Activated CD4-positive, alpha-beta T cell treated with anti-CD3 and anti-CD28 coated beads, Interleukin-2, Interleukin-4, amounts not matched to agents 100 ng/mL and 50 ng/mL, durations not matched to agents 16 hours and 8 hours (primary cell): Measurements from ENCODE around the gene ZSWIM5.
"Not testable (repeated sequence)": the region's sequence is repeated elsewhere in the genome, so short reads cannot be mapped to it uniquely, and the experiment has no call there.

Experiments used
- DNase-seq: peaks from one replicate; pipeline ENCODE4 v3.0.0-alpha.2; 2020; ENCODE audit warnings: low spot score

The ZSWIM5 gene

DNA sequence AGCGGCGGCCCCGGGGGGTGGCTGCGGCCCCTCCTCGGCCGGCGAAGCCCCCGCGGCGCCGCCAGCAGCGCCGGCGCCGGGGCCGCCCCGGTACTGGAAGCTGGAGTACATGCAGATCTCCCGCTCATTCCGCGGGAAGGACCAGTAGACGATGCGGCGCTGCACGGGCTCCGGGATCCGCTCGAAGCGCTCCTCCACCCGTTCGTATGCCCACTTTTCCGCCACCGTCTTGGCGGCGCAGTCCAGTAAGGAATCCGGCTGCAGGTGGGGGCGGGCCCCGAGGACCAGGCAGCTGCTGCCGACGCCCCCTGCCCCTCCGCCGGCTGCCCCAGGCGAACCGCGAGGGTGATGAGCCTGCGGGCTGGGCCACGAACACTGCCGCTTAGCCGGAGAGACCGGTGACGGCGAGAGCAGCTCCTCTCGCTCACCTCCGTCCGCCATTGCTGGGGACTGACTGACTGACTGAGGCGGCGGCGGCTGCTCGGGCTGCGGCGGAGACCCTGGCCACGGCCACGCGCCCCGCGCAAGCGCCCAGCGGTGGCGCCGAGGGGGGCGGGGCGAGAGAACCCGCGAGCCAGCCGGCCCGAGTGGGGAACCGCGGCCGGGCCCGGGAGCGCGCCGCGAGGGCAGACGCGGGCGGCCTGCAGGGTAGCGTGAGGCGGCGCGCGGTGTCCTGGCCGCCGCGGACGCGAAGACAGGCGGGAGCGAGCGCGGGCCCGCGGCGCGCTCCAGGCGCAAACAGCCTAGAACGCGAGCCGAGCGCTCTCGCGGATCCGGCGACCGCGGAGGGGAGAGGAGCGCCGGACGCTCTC lies at the start of gene ZSWIM5:
ZSWIM5 (minus strand) TSS at position 696 of the 812 bp plus-strand sequence; CDS start at position 441, 255 bp downstream.
- peak; percentile 49 for DNase-seq

DNA sequence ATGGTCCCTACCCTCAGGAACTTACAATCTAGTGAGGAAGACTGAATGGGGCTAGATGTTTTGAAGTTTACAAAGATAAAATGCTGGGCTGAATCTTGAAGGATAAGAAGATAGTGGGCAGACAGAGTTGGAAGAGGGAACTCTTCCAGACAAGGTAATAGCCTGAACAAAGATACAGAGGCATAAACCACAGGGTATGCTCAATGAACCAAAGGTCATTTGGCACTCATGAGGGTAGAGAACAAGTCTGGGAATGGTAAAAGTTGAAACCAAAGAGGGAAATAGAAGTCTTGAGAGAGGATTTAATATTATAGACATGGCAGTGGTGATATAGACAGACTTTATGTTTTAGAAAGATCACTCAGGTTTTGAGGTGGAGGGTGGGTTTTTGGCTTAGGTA lies 48.1 kb upstream of the ZSWIM5 start:
- no peak for DNase-seq

DNA sequence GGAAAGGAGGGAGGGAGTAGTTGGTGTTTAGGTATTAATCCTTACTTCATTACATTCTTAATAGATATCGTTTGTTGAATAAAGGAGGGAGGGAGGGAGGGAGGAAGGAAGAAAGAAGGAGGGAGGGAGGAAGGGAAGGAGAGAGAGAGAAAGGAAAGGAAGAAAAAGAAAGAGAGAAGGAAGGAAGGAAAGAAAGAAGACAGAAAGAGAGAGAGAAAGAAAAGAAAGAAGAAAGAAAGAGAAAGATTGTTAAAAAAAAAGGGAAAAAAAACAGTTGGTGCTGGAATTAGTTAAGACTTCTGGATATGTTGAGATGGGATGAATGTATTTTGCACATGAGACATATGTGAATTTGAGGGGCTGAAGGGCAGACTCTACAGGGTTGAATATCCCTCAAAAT lies 44.1 kb upstream of the ZSWIM5 start:
- DNase-seq, result no peak

DNA sequence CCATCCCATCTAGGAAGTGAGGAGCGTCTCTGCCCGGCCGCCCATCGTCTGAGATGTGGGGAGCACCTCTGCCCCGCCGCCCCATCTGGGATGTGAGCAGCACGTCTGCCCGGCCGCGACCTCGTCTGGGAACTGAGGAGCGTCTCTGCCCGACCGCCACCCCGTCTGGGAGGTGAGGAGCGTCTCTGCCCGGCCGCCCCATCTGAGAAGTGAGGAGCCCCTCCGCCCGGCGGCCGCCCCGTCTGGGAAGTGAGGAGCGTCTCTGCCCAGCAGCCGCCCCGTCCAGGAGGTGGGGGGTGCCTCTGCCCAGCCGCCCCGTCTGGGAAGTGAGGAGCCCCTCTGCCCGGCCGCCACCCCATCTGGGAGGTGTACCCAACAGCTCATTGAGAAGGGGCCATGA lies 41.6 kb upstream of the ZSWIM5 start:
- DNase-seq, result not testable (repeated sequence)

DNA sequence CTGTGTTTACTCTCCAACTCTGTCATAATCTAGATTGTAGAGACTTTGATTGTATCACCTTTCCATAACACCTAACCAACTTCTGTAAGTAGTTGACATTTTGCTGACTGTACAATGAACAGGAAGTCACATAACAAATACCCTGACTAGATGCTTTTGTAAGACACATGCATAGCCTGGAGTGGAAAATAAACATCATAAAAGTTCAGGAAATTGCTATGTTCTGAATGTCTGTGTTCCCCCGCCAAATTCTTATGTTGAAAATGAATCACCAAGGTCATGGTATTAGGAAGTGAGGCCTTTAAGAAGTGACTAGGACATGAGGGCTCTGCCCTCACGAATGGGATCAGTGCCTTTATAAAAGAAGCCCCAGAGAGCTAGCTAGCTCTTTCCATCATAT lies 40.4 kb upstream of the ZSWIM5 start:
- peak; percentile 4 for DNase-seq

DNA sequence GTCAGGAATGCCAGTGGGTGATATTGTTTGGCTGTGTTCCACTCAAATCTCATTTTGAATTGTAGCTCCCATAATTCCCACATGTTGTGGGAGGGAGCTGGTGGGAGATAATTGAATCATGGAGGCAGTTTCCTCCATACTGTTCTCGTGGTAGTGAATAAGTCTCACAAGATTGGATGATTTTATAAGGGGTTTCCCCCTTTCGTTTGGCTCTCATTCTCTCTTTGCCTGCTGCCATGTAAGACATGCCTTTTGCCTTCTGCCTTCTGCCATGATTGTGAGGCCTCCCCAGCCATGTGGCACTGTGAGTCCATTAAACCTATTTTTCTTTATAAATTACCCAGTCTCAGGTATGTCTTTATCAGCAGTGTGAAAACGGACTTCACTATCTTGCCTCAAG lies 40.0 kb upstream of the ZSWIM5 start:
- not testable (repeated sequence) for DNase-seq

DNA sequence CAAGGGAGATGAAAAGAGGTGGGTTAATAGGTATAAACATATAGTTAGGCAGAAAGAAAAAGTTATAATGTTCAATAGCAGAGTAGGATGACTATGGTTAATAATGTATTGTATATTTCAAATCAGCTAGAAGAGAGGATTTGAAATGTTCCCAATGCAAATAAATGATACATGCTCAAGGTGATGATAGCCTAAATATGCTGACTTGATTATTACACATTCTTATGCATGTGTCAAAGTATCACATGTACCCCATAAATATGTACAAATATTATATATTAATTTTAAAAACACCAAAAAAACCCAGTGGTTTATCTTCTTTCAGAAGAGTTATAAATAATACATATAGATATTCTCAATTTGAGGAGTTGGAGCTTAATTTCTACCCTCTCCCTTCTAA lies 38.3 kb upstream of the ZSWIM5 start:
- DNase-seq, result no peak

DNA sequence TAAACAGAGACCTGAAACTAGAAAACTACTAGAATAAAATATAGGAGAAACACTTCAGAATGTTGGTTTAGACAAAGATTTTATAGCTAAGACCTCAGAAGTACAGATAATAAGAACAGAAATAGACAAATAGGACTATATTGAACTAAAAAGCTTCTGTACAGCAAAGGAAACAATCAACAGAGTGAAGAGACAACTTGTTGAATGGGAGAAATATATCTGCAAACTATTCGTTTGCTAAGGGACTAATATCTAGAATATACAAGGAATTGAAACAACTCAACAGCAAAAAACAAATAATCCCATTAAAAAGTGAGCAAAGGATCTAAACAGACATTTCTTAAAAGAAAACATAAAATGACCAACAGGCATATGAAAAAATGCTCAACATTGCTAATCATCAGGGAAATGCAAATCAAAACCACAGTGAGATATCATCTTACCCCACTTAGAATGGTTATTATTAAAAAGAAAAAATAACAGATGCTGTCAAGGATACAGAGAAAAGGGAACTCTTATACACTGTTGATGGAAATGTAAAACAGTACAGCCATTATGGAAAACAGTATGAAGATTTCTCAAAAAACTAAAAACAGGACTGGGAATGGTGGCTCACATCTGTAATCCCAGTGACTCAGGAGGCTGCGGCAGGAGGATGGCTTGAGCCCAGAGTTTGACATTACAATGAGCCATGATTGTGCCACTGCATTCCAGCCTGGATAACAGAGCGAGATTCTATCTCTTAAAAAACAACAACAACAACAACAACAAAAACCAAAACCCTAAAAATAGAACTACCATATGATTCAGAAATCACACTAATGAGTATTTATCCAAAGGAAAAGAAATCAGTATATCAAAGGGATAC lies 37.3 kb upstream of the ZSWIM5 start:
- no peak for DNase-seq

DNA sequence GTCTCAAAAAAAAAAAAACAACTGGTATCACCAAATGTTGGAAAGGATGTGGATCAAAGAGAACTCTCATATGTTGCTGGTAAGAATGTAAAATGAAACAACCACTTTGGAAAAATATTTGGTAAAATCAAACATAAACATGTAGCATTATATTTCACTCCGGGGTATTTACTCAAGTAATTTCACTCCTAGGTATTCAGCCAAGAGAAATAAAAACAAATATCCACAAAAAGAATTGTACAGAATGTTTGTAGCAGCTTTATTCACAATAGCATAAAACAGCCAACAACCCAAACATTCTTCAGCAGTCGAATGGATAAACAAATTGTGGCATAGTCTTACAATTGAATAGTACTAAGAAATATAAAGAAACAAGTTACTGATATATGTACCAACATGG lies 32.4 kb upstream of the ZSWIM5 start:
- DNase-seq, result no peak

DNA sequence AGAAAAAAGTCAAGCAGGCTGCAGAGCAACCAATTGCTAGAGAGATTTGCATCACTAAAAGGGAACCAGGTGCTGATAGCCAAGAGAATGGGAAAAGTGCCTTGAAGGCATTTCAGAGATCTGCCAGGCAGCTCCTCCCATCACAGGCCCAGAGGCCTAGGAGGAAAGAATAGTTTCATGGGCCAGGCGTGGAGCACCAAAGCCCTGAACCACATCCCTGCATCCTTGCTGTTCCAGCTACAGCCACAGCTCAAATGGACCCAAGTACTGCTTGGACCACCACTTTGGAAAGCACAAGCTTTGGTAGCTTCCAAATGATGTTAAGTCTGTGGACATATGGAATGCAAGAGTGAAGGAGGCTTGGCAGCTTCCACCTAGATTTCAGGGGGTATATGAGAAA lies 29.7 kb upstream of the ZSWIM5 start:
- DNase-seq, result no peak

DNA sequence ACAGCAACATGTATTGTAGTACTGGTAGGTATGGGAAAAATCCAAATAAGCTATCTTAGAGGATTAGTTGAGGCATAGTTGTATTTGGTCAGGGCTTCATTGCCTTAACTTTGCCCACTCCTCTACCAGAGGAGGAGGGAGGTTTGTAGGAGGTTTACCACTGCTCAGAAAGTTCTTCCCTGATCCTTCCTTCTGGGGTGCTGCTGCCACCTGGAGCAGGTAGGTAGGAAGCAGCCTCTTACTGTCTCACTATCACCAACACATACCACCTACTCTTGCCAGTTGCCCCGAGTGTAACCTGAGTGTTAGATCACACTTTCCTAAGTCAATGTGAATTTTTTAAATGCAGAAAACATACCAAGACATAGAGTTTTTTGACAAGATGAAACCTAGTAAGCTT lies 24.1 kb upstream of the ZSWIM5 start:
- no peak for DNase-seq

DNA sequence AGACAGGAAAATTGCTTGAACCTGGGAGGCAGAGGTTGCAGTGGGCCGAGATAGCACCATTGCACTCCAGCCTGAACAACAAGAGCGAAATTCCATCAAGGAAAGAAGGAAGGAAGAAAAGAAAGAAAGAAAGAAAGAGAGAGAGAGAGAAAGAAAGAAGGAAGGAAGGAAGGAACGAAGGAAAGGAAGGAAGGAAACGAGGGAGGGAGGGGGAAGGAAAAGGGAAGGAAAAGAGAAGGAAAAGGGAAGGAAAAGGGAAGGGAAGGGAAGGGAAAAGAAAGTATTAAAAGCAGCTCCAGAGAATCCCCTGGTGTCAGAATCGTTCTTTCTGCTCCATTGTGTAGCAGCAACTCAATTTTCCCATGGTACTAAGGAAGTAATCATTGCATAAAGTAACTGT lies 19.2 kb upstream of the ZSWIM5 start:
- DNase-seq, result no peak

DNA sequence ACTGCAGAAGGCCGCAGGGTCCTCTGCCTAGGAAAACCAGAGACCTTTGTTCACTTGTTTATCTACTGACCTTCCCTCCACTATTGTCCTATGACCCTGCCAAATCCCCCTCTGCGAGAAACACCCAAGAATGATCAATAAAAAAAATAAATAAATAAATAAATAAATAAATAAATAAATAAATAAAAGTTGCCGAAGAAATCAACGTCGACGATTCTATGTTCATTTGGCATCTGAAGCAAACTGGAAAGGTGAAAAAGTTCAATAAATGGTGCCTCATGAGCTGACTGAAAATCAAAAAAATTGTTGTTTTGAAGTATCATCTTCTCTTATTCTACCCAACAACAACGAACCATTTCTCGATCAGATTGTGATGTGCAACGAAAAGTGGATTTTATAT lies 17.3 kb upstream of the ZSWIM5 start:
- not testable (repeated sequence) for DNase-seq

DNA sequence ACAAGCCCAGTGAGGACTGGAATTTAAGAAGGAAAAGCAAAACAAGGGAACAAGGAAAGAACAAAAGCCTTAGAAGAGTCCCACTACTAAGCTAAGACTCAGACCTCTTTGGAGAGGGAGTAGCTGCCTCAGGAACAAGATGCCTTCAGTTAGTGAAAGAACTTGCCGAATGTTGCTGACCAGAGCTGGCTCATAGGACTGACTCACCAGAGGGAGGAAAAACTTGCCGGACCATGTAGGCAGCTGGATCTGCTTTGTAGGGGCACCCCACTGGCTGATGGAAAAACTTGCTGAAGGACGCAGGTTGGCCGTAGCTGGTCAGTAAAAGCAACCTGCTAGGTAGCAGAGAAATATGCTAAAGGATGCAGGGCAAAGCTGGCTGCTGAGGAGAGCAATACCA lies 15.3 kb upstream of the ZSWIM5 start:
- no peak for DNase-seq

DNA sequence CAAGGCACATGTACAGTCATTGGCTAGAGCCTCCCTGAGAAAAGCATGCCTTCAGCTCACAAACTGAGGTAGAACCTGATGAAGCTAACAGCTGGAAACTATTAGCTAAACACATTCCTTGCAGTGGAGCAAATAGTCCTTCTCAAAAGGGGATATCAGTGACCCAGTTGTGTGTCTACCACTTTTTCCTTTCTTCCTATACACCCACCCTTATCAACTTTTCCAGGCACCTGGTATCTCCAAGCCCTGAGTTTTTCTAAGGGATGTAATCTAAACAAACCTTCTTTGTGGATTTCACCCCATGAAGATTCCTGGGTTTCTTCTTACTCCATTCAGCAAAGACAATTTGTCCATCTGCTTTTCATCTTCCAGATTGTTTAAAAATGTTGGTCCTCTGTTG lies 10.5 kb upstream of the ZSWIM5 start:
- no peak for DNase-seq

DNA sequence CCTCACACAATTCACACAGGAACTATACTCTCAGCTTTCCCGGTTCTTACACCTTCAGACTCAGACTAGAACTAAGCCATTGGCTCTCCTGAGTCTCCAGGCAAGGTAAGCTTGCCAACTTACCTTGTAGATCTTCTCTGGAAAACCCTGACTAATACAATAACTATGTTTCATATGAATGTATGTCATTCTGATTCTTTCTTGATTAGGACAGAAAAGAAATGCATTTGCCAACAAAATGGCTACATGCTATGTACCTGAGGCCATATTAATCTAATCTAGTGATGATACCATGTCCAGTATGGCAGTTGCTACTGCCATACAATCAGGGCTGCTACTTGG lies 9.8 kb upstream of the ZSWIM5 start:
- DNase-seq, result no peak

DNA sequence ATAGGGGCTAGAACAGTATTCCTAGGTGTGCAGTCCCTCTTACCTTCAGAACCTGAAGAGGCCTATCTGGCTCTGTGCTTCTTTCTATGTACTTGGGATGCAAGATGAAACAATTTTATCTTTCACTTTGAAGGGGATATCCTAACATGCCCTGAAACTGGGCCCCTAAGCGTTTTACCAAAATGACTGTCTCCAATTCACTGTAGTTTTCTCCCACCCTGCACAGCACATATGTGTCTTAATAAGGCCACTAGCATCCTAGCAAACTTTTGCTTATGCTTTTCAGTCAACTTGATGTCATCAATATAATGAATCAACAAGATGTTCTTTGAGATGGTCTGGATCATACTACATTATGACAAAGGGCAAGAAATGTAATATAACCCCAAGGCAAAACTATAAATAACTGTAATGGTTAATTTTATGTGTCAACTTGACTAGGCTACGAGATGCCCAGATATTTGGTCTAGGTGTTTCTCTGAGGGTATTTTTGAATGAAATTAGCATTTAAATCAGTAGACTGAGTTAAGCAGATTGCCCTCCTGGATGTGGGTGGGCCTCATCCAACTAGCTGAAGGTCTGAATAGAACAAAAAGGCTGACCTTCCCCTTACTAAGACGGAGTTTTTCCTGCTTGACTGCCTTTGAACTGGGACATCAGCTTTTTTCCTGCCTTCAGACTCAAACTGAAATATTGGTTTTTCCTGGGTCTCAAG lies 9.2 kb upstream of the ZSWIM5 start:
- no peak for DNase-seq

DNA sequence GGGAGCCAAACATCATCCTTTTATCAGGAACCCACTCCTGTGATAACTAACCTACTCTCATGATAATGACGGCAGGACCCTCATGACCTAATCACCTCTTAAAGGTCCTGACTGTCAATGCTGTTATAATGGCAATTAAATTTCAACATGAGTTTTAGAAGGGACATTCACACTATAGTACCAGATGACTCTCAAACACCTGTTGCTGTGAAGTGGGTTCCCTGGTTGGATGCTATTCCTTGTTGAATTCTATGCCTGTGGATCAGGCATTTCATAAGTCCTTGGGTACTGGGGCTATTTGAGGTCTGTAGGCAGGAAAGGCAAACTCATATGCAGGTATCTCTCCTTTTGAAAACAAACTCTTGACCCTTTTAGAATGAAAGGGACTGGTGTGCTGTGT lies 7.5 kb upstream of the ZSWIM5 start:
- no peak for DNase-seq

DNA sequence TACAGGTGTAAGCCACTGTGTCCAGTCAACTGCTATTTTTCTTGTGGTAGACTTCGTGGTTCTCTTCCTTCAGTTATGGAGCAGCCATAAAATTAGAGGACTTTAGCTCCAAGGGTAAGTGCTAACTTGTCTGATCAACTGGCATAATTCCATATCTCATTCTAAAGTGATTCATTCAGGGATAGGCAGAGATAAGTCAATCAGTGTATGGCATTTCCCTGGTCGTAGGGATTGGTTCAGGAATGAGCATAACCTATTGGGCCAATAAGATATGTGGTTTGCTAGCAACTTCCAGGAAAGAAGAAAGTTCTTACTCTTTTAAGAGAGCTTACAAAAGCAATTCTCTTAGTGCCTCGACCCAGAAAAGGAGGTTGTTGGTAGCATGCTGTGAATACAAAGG lies 4.7 kb upstream of the ZSWIM5 start:
- no peak for DNase-seq

DNA sequence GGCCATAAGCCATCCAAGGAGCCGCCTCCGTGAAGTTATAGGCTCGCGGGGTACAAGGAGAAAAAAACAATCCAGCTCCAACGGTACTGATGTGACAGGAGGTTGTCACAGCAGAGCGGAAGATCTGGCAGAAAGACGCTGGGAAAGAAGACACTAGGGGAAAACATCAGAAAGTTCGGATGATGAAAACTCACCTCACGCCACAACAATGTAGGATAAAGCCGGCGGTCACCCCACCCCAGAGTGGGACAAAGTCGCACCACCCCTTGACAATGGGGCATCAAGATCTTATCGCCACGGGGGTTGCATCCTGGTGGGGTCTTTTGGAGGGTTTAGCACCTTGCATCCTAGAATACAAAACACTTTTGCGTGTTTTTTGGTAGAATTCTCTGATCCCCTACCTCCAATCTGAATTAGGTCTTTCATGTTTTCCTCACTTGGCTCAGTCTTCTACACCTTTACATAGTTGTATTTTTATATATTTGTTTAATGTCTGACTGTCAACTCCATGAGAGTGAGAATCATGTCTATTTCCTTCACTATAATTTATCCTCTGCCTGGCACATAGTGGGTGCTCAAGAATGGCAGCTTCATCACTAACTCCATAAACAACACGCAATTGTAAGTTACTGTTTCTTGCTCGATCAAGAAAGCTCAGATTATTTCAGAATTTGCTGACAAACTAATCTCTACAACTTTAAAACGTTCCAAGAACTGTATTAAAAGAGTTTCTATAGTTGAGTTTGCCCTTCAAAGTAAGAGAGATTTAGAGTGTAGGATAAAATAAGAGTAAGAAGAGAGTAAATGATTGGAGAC lies 611 bp upstream of the ZSWIM5 start:
- DNase-seq, result no peak

DNA sequence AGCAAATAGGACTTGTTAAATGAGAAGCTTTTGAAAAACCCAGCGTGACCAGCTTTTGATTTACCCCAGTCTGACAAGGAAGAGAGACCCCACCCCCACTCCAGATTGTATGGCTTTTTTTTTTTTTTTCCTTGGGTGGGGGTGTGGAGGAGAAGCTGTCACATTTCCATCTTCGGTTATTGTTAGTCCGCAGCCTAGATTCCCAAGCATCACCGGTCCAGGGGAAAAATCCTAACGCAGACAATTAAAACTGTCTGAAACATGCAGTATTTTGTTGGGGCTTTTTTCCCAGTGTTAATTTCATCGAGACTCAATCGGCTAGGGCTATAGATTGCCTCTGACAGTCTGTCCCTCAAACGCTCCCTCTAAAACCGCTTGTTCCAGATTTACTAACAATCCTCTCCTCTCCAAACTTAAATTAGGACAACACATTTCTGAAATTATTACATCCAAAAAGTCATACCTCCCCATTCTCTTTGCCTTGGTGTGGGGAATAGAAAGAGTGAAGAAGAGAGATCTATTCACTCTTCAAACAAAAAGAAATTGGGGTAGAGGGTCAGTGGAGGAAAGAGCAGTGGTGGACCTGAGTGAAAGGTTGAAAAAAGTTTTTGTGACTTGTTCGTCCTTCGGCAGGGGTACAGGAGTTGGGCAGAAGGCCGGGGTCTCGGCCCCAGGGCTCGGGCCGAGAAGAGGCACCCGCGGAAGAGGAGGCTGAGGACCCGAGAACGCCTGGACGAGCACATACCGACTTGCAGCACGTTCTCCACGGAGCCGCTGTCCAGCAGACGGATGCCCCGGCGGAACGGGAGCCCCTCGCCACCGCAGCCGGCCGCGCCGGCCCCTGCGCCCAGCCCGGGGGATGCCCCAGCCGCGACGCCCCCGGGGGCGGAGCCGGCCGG lies 1.1 kb downstream of the ZSWIM5 start:
- DNase-seq, result no peak
